IPS-11a (cell line): ENCODE measurements around the gene F8.

Experiments
- H3K4me3 ChIP-seq: one replicate; pipeline ENCODE4 v1.5.1; 2013; ENCODE audit warnings: low read depth, low read length, control low read depth

Gene F8

DNA sequence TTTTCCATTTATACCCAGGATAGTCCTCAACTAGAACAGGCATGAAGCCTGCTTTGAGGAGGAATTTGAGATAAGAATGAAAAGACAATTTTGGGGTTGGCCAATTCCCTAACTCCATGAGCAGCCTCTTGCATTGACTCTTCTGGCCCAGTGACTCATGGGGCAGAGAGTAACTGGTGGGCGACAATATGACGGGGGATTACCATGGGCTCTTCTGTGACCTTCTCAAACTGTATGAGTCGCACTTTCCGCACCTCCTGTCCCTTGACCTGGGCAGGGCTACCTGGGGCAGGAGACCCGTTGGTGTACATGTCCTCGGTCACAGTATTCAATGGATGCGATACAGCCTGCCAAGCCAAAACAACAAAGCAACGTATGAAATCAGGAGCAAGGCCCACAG, 230.6 kb downstream of the F8 start:
- no peak overlapping the region for H3K4me3 ChIP-seq

DNA sequence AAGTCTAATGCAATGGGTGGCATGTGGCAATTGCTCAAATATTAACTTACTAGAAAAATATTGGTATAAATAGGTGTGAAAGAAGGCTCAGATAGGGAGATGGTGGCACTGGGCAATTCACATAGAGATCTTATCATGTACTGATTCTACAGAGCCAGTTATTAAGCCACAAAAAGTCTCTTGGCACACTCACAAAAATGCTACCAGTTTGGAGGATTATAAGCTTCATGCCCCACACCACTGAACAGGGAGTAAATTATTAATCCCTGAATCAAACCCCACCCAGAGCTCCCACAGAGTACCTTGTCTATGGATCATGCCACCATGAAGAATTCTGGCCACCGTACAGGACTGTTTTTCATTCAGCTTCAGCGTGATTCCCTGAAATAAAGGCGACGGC, 231.1 kb downstream of the F8 start:
- H3K4me3 ChIP-seq = no peak overlapping the region
